Activated B cell treated with CpG ODN at 0.5 μM for 24 hours (primary cell): Measurements from ENCODE around the gene UBN1. TPM values are rescaled to one million over a fixed set of nuclear protein-coding genes. Genes with fewer than 3 reads are reported as not detected.

ENCODE experiments used
- ATAC-seq: fragments of 200-7000 bp; cut with Tn5 transposase; one replicate; pipeline ENCODE4 v1.10.0; 2021; ENCODE audit warnings: low read depth, mild to moderate bottlenecking, moderate library complexity
- CTCF ChIA-PET: fragments of 350-600 bp; sonication (Branson Sonifier 250); formaldehyde crosslinking; loops from one replicate; lab custom pipeline; 2021; ENCODE audit warnings: antibody characterized with exemption; lab: Charles Lee
- POLR2A ChIA-PET: fragments of 350-600 bp; sonication (Branson Sonifier 250); formaldehyde crosslinking; loops from one replicate; lab custom pipeline; 2021; ENCODE audit warnings: antibody characterized with exemption; lab: Charles Lee
- DNase-seq: peaks from one replicate; pipeline ENCODE4 v3.0.0; 2022
- H3K27ac Mint-ChIP-seq: one replicate; pipeline ENCODE4 v1.8.0; 2020; ENCODE audit warnings: mixed read lengths
- H3K27me3 Mint-ChIP-seq: one replicate; pipeline ENCODE4 v1.8.0; 2021; ENCODE audit warnings: mixed read lengths
- H3K36me3 Mint-ChIP-seq: one replicate; pipeline ENCODE4 v1.8.0; 2021; ENCODE audit warnings: low read depth, mixed read lengths
- H3K4me1 Mint-ChIP-seq: one replicate; pipeline ENCODE4 v1.8.0; 2021; ENCODE audit warnings: mixed read lengths
- H3K4me3 Mint-ChIP-seq: one replicate; pipeline ENCODE4 v1.8.0; 2020; ENCODE audit warnings: mild to moderate bottlenecking, mixed read lengths
- H3K9me3 Mint-ChIP-seq: one replicate; pipeline ENCODE4 v1.8.0; 2020; ENCODE audit warnings: mixed read lengths
- CTCF ChIP-seq: fragments of 200-600 bp; IDR thresholded peaks from one replicate; pipeline ENCODE4 v1.8.0; 2022; ENCODE audit warnings: antibody characterized with exemption, mild to moderate bottlenecking
- intact Hi-C: fragments of 100-400 bp; cut with micrococcal nuclease; formaldehyde crosslinking; loops from one replicate; pipeline ENCODE4 v1.15.1; 2024
- total RNA-seq: library from RNA; stranded (reverse); gene quantifications from 2 replicates; pipeline ENCODE4 v1.2.3, GENCODE V29; 2022

The UBN1 gene
- total RNA-seq, 1 donor from 2014 or later = 36.1 TPM

- no peaks in the 10 kb centered on the region for H3K9me3 Mint-ChIP-seq
- DNase-seq = no peak
- no peak for ATAC-seq
- ChIA-PET CTCF (interaction anchor here (1.0 kb wide), 2 partner anchors 68 to 179 kb away, joined by 3 read pairs; partner anchors contain the start of gene MGRN1), POLR2A (interaction anchor here (0.6 to 2.6 kb wide), 6 partner anchors 35 to 187 kb away, joined by 3 to 21 read pairs (median 12); partner anchors contain the start of genes ANKS3, DNAAF8, GLYR1 and NUDT16L1)
- intact Hi-C loops = no loop called here
- H3K4me1 Mint-ChIP-seq = peaks cover 25% of the 10 kb centered on the region
- peaks cover 32% of the 10 kb centered on the region for H3K36me3 Mint-ChIP-seq
- peak overlapping the region; percentile 86 for H3K4me3 Mint-ChIP-seq
- H3K27me3 Mint-ChIP-seq = no peaks in the 10 kb centered on the region
- H3K27ac Mint-ChIP-seq = peak overlapping the region; percentile 14
- TF ChIP-seq CTCF = no peak
Observed at GRCh38 chr16:4803401-4803844, 43.9 kb upstream of the UBN1 start.

GRCh38 chr16:4803898-4804762 lies 43.2 kb upstream of the UBN1 start:
- peaks cover 25% of the 10 kb centered on the region for H3K4me1 Mint-ChIP-seq
- intact Hi-C loops = no loop called here
- H3K9me3 Mint-ChIP-seq = no peaks in the 10 kb centered on the region
- H3K27me3 Mint-ChIP-seq = no peaks in the 10 kb centered on the region
- no peak for ATAC-seq
- peak overlapping the region; percentile 25 for H3K27ac Mint-ChIP-seq
- no peak for TF ChIP-seq CTCF
- DNase-seq = no peak
- peaks cover 36% of the 10 kb centered on the region for H3K36me3 Mint-ChIP-seq
- H3K4me3 Mint-ChIP-seq = peak overlapping the region; percentile 13
- ChIA-PET CTCF (no interaction called here), POLR2A (interaction anchor here (2.6 kb wide), 1 partner anchor 43 kb away, joined by 15 read pairs; the partner anchor contains the start of genes GLYR1 and UBN1)

GRCh38 chr16:4805231-4805630 lies 42.0 kb upstream of the UBN1 start:
- peaks cover 41% of the 10 kb centered on the region for H3K36me3 Mint-ChIP-seq
- no peak overlapping the region for H3K4me3 Mint-ChIP-seq
- no peaks in the 10 kb centered on the region for H3K9me3 Mint-ChIP-seq
- H3K27ac Mint-ChIP-seq = no peak overlapping the region
- no peak for DNase-seq
- no peaks in the 10 kb centered on the region for H3K27me3 Mint-ChIP-seq
- CTCF ChIA-PET = no interaction called here
- no peak for ATAC-seq
- intact Hi-C loops = no loop called here
- POLR2A ChIA-PET = interaction anchor here (0.7 kb wide), 1 partner anchor 38 kb away, joined by 3 read pairs; no protein-coding TSS in a partner anchor
- peaks cover 22% of the 10 kb centered on the region for H3K4me1 Mint-ChIP-seq
- TF ChIP-seq CTCF = no peak

GRCh38 chr16:4806280-4806679 lies 41.0 kb upstream of the UBN1 start:
- ChIA-PET POLR2A (no interaction called here), CTCF (no interaction called here)
- Mint-ChIP-seq H3K4me3 (no peak overlapping the region), H3K36me3 (peaks cover 50% of the 10 kb centered on the region), H3K9me3 (no peaks in the 10 kb centered on the region), H3K27me3 (no peaks in the 10 kb centered on the region), H3K27ac (no peak overlapping the region), H3K4me1 (peaks cover 14% of the 10 kb centered on the region)
- DNase-seq = no peak
- no peak for ATAC-seq
- TF ChIP-seq CTCF = no peak
- intact Hi-C loops = no loop called here

GRCh38 chr16:4811242-4811641 lies 36.0 kb upstream of the UBN1 start:
- ChIA-PET CTCF (no interaction called here), POLR2A (no interaction called here)
- no peak overlapping the region for H3K27ac Mint-ChIP-seq

More at GRCh38 chr16:4811242-4811641, 36.0 kb upstream of the UBN1 start:
- TF ChIP-seq CTCF = no peak
- no peak for ATAC-seq
- DNase-seq = no peak
- Mint-ChIP-seq H3K4me3 (no peak overlapping the region), H3K4me1 (no peaks in the 10 kb centered on the region), H3K9me3 (no peaks in the 10 kb centered on the region), H3K27me3 (no peaks in the 10 kb centered on the region), H3K36me3 (peaks cover 75% of the 10 kb centered on the region)
- intact Hi-C loops = no loop called here
